GM12891 (cell line): ENCODE results near the gene XPC.

Experiments used
- POLR2A ChIP-seq: IDR thresholded peaks from 2 replicates; pipeline ENCODE4 v1.6.1; 2011; ENCODE audit warnings: low read depth, low read length, control low read depth
- POLR2AphosphoS5 ChIP-seq: IDR thresholded peaks from 2 replicates; pipeline ENCODE4 v1.6.1; 2011; ENCODE audit warnings: low read depth, low read length, control low read depth
- POU2F2 ChIP-seq: IDR thresholded peaks from 2 replicates; pipeline ENCODE4 v1.6.1; 2011; ENCODE audit warnings: low read depth, mild to moderate bottlenecking, control low read depth, low read length, moderate library complexity
- TAF1 ChIP-seq: IDR thresholded peaks from 2 replicates; pipeline ENCODE4 v1.6.1; 2011; ENCODE audit warnings: low read depth, low read length, control low read depth

DNA sequence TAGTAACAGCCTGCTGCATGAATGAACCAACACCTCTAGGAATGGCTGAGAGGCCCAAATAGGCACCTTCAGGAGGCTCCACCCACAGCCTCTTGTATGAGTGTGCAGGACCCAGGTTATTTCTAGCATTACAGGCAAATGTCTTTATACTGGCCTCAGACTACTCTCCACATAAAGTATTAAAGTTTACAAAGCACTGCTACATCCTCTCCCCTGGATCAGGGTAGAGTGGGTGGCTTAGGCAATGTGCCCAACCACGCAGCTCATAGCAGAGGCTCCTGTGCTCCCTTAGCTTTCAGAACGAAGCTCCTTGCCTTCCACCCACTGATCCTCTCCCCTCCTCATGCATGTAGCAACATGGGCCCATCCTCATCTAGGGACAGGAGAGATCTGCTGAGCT is 37.3 kb downstream of the XPC start:
- TF ChIP-seq POLR2AphosphoS5 (no peak), POLR2A (no peak), TAF1 (no peak), POU2F2 (no peak)
